ENCODE data around the gene HIBADH. TPM values are rescaled to one million over a fixed set of nuclear protein-coding genes. Genes with fewer than 3 reads are reported as not detected.

The HIBADH gene
- total RNA-seq, 1 experiment from 2014 or later, result 31.2 TPM

- peak overlapping the region; percentile 18; the same call in 1 of the 2 replicates for H3K27ac ChIP-seq (ENCODE audit: low read length)
- ChIA-PET POLR2A (interaction anchor here (0.5 to 0.6 kb wide), 2 partner anchors 32 to 388 kb away, joined by 3 read pairs; no protein-coding TSS in a partner anchor), CTCF (interaction anchor here (0.6 to 1.5 kb wide), 12 partner anchors 17 to 490 kb away, joined by 3 to 13 read pairs (median 4); no protein-coding TSS in a partner anchor)
- intact Hi-C loops (cut with micrococcal nuclease; ENCODE audit: unreplicated experiment), result loop anchor here (5.0 kb wide), 1 partner anchor 409 kb away; no protein-coding TSS in a partner anchor
- no peaks in the 10 kb centered on the region for H3K36me3 ChIP-seq (ENCODE audit: control insufficient read depth, insufficient read depth, low read length)
- in situ Hi-C loops (cut with HindIII; ENCODE audit: low pct_unique_long_range_greater_than_20kb, low sequenced_read_pairs), result no loop called here
- DNase-seq (ENCODE audit: low read depth, low spot score) (peak; percentile 17), ATAC-seq (peak; percentile 82)
- H3K9me3 ChIP-seq (ENCODE audit: control insufficient read depth, insufficient read depth, low read depth, low read length), result no peaks in the 10 kb centered on the region
- no peaks in the 10 kb centered on the region for H3K27me3 ChIP-seq (ENCODE audit: control insufficient read depth, insufficient read depth, low read length)
- TF ChIP-seq SIN3A (IDR thresholded peaks at IDR 0.05; ENCODE audit: borderline replicate concordance, insufficient read depth, low read depth, low read length) (no peak), TCF7L2 (IDR thresholded peaks at IDR 0.05; ENCODE audit: low read depth, low read length) (peak; percentile 95), POLR2AphosphoS5 (IDR thresholded peaks at IDR 0.05; ENCODE audit: low read depth, low read length) (no peak), REST (IDR thresholded peaks at IDR 0.05; ENCODE audit: insufficient read depth in 1 of 2, low read depth in 2 of 2, low read length in 1 of 2) (no peak)
- no TSS peak for BruUV-seq (replicated peaks)
- no peak overlapping the region for H3K4me3 ChIP-seq (ENCODE audit: low read depth in 2 of 2, low read length in 2 of 2)
- H3K4me1 ChIP-seq (ENCODE audit: control insufficient read depth, insufficient read depth, low read length), result peaks cover 50% of the 10 kb centered on the region
These were observed 56.1 kb downstream of the HIBADH start for GRCh38 chr7:27606270-27607209.

- intact Hi-C loops (cut with micrococcal nuclease; ENCODE audit: unreplicated experiment) (loop anchor here (5.0 kb wide), 1 partner anchor 408 kb away; no protein-coding TSS in a partner anchor), in situ Hi-C loops (cut with HindIII; ENCODE audit: low pct_unique_long_range_greater_than_20kb, low sequenced_read_pairs) (no loop called here)
- peaks cover 50% of the 10 kb centered on the region for H3K4me1 ChIP-seq (ENCODE audit: control insufficient read depth, insufficient read depth, low read length)
- CTCF ChIA-PET, result interaction anchor here (0.7 to 1.5 kb wide), 13 partner anchors 16 to 598 kb away, joined by 3 to 13 read pairs (median 6); no protein-coding TSS in a partner anchor
- peak overlapping the region; percentile 5; the same call in 1 of the 2 replicates for H3K27ac ChIP-seq (ENCODE audit: low read length)
- POLR2A ChIA-PET, result no interaction called here
- ATAC-seq, result peak; percentile 76
- no peaks in the 10 kb centered on the region for H3K36me3 ChIP-seq (ENCODE audit: control insufficient read depth, insufficient read depth, low read length)
- BruUV-seq (replicated peaks), result no TSS peak
- H3K27me3 ChIP-seq (ENCODE audit: control insufficient read depth, insufficient read depth, low read length), result no peaks in the 10 kb centered on the region
- no peaks in the 10 kb centered on the region for H3K9me3 ChIP-seq (ENCODE audit: control insufficient read depth, insufficient read depth, low read depth, low read length)
- no peak for TF ChIP-seq TCF7L2 (IDR thresholded peaks at IDR 0.05; ENCODE audit: low read depth, low read length)
- no peak for TF ChIP-seq SIN3A (IDR thresholded peaks at IDR 0.05; ENCODE audit: borderline replicate concordance, insufficient read depth, low read depth, low read length)
- peak; percentile 75; the same call in 1 of the 2 replicates for TF ChIP-seq CTCF (IDR thresholded peaks at IDR 0.05)
- TF ChIP-seq POLR2AphosphoS5 (IDR thresholded peaks at IDR 0.05; ENCODE audit: low read depth, low read length), result no peak
- TF ChIP-seq REST (IDR thresholded peaks at IDR 0.05; ENCODE audit: insufficient read depth in 1 of 2, low read depth in 2 of 2, low read length in 1 of 2), result no peak
- peak overlapping the region in 1 of 2 experiments; percentile 7; a peak in 2 of 4 replicates for H3K4me3 ChIP-seq (ENCODE audit: low read depth in 2 of 2, low read length in 2 of 2)
- DNase-seq (ENCODE audit: low read depth, low spot score), result peak; percentile 28
These were observed 56.9 kb downstream of the HIBADH start for GRCh38 chr7:27605689-27606269.

Measured in Panc1 (cell line).